Lower leg skin (tissue), 3 donors: Measurements from ENCODE around the gene UCHL5.

Experiments used
- CTCF ChIP-seq, 3 donors: fragments of 450-650 bp; IDR thresholded peaks; one replicate each; pipeline ENCODE4 v1.5.1; 2016; ENCODE audit warnings: antibody characterized with exemption in 3 of 3, mild to moderate bottlenecking in 3 of 3, moderate library complexity in 2 of 3
- POLR2A ChIP-seq, 2 donors: fragments of 450-650 bp; IDR thresholded peaks; one replicate each; pipeline ENCODE4 v1.6.1; 2016 to 2017; ENCODE audit warnings: antibody characterized with exemption in 2 of 2, mild to moderate bottlenecking in 1 of 2, moderate library complexity in 1 of 2

GRCh38 chr1:193086342-193086741, 27.2 kb upstream of the UCHL5 start:
- TF ChIP-seq CTCF (IDR thresholded peaks at IDR 0.05): no peak
- TF ChIP-seq POLR2A (IDR thresholded peaks at IDR 0.05): no peak
